CD4-positive, alpha-beta T cell treated with Interleukin-2 at 100 ng/mL for 4 hours (primary cell): ENCODE results near the gene RASGRP2.
A peak's percentile ranks its signal among the peaks of the same experiment; 100 is the strongest.

ENCODE experiments used
- DNase-seq: peaks from one replicate; pipeline ENCODE4 v3.0.0-alpha.2; 2020; ENCODE audit warnings: low spot score

The RASGRP2 gene

GRCh38 chr11:64694821-64695365 lies 49.0 kb downstream of the RASGRP2 start:
- no peak for DNase-seq

GRCh38 chr11:64694026-64694755 lies 49.8 kb downstream of the RASGRP2 start:
- DNase-seq, result no peak

- no peak for DNase-seq
Measured at GRCh38 chr11:64692764-64693331, 51.1 kb downstream of the RASGRP2 start.

DNA sequence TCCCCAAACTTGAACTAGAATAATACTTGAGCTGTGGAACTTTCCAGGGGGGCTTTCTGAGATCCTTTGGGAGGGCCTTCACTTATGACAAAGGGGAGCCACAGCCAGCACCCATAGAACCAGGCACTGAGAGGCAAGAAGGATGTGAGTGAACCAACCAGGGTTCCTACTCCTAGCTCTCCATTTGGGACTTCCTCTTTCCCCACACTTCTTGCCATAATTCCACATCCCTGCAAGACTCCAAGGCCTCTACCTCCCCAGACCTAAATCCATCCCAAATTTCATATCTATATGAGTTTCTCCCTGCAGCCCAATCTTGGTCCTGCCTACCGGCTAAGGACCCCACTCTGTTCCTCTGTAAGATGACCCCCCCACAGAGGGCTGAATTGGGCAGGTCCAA lies 52.4 kb downstream of the RASGRP2 start:
- DNase-seq, result no peak

DNA sequence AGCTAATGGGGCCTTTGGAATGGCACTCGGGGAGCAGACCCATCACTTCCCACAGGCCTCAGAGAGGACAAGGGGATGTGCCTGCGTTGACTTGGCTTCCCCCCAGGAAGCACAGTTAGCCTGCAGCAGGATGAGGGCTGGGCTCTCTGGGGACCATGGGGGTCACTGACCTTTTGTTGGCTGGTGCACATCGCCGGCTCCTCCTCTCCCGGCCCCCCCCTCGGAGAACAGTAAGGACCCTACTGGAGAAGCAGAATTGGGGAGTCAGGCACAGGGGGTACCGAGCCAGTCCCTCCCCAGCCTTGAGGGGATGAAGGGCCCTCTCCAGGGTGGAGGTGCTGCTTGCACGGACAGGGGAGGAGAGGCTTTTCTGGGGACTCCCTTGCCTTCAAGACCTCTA lies 53.7 kb downstream of the RASGRP2 start:
- no peak for DNase-seq

GRCh38 chr11:64688534-64688982 lies 55.4 kb downstream of the RASGRP2 start:
- peak; percentile 90 for DNase-seq

DNA sequence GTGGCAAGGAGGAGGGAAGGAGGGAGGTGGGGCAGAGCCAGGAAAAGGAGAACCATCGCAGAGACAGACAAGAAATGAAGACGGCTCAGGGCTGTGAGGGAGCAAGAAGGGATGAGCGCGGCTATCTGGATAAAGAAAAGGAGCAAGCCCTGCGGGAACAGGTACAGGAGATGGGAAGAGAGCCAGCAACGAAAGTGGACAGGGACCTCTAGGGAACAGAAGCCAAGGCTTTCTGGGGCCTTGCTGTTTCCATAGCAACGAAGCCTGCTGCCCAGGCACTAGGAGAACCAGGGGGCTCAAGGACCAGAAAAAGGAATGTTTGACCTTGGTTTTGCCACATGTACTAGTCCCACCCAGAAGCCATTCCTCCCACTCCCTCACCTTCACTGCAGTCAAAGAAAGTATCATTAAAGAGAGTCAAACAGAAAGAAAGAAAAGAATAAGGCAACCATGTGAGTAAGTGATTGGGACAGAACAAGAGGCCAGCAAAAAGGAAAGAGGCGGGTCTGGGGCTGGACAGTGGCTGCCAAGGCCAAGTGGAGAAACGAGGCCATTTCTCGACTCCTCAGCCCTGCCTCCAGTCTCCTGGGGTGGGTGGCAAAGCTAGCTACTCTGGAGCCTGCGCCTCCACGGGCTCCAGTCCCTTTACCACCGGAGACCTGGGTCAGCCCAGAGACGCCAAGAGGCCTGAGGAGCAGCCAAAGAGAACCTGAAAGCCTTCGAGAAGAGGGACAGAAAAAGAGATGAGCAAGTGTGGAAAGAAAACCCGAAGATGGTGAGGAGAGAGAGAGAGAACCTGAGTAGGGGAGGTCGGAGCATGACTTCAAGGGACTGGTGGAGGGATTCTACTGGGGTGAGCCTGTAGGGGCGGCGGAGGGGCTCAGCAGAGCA lies 56.1 kb downstream of the RASGRP2 start:
- no peak for DNase-seq

- DNase-seq, result no peak
Measured at GRCh38 chr11:64687204-64687603, 56.7 kb downstream of the RASGRP2 start.

DNA sequence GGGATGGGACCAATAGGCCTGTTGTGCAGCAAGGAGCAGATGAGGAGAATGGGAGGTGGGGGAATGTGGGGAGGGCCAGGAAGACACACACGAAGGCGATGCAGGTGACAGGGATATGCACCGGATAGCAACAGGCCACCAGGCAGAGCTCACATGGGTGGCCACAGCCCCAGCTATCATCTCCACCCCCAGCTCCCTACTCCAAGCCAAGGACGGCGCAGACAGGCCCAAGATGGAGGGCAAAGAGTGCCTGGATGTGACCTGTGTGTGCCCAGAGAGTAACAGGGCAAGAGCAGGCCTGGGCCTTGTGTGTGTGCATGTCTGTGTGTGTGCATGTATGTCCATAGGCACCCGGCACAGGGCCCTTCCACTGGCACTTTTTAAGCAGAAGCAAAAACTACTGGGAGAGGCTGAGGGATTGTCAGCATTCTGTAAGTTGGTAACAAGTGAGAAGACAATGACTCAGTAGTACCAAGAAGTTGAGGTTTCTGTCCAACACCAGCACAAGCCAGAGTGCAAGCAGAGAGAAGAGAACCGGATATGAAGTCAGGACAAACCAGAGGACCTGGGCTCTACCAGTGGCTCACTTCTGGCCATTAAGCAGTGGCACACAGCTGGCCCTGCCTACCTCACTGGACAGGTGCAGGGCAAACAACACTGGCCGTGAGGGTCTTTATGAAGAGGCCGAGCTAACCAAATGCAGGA lies 57.3 kb downstream of the RASGRP2 start:
- DNase-seq, result no peak

GRCh38 chr11:64685536-64685935 lies 58.4 kb downstream of the RASGRP2 start:
- no peak for DNase-seq

DNA sequence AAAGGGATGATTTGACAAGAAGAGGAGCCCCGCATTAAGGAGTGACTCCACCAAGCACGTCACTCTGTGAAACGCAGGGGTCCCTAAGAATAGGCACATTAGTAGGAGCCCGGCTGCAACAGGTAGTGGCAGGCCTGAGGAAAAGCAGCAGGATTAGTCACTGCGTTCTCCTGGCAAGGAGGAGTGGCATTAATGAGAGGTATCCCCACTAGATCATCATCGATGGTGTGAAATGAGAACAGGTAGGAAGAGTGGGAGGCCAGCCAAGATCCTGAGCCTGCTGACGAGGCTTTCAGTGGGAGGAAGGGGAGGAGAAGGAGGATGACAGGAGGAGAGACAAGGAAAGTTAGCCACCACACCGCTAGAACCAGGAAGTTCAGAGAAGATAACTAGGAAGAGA lies 59.6 kb downstream of the RASGRP2 start:
- DNase-seq, result no peak

DNA sequence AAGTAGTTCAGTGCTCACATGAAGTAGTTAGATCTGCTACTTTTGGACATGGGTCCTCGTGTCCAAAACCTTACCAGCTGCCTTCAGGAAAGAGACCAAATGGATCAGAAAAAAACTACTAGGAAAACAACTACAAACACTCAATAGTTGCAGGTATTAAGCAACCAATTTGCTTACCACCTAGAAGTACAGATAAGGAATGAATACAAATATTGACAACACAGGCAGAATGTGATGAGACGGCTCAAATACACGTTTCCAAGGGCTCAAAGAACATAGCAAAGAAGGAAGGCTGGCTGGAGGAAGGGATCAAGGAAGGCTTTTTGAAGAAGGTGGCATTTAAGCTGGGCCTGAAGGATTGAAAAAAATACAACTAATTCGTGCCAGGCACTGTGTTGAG lies 62.8 kb downstream of the RASGRP2 start:
- DNase-seq, result no peak

DNA sequence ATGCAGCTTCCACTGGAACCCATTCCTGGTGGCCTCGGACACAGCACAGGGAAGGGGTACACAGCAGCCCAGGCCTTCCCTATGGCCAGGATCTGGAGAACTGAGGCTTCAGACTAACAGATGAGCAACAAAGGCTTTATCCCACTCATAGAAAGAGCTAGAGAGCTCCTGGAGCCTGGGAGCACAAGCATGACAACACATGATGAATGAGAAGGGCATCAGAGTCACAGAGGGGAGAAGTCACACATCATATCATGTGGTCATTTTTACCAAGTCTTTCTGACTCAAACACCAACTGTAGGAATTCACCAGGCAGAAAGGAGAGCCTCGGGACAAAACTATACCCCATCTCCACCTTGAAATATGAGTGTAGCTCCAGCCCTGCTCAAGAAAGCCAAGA lies 64.1 kb downstream of the RASGRP2 start:
- no peak for DNase-seq

- no peak for DNase-seq
Measured at GRCh38 chr11:64677441-64678023, 66.4 kb downstream of the RASGRP2 start.
